ENCODE measurements around the gene LANCL1. TPM values are rescaled to one million over a fixed set of nuclear protein-coding genes. Genes with fewer than 3 reads are reported as not detected.

Gene LANCL1
- total and polyA plus RNA-seq, 8 donors = 27.5 to 79.8 (median 71.9) TPM

DNA sequence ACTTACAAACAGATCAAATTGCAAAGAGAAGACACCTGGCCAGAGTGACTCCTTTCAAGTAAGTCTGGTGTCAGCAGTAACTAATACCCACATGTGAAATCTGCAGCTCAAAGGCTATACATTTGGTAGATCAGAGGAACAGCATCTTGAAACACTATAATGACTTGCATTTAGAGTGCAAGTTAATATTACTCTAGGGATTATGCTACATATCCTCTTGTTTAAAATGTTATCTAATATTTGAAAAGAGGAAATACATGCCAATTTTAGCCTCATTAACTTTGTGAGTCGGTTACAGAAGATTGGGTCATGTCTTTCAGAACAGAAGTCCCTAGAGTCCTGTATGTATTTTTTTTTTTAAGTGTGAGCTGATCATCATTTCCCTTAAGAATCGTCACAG, 15.2 kb downstream of the LANCL1 start:
- H3K4me3 ChIP-seq = no peak overlapping the region
- no peaks in the 10 kb centered on the region for H3K27me3 ChIP-seq
- H3K4me1 ChIP-seq = no peaks in the 10 kb centered on the region
- ATAC-seq = no peak
- H3K36me3 ChIP-seq = peaks cover 0 to 20% of the 10 kb centered on the region in 2 donors
- no peak for DNase-seq
- intact Hi-C loops (cut with DNase I) = no loop called here
- no peak overlapping the region for H3K27ac ChIP-seq
- no peaks in the 10 kb centered on the region for H3K9me3 ChIP-seq
- TF ChIP-seq, protein P1, sequence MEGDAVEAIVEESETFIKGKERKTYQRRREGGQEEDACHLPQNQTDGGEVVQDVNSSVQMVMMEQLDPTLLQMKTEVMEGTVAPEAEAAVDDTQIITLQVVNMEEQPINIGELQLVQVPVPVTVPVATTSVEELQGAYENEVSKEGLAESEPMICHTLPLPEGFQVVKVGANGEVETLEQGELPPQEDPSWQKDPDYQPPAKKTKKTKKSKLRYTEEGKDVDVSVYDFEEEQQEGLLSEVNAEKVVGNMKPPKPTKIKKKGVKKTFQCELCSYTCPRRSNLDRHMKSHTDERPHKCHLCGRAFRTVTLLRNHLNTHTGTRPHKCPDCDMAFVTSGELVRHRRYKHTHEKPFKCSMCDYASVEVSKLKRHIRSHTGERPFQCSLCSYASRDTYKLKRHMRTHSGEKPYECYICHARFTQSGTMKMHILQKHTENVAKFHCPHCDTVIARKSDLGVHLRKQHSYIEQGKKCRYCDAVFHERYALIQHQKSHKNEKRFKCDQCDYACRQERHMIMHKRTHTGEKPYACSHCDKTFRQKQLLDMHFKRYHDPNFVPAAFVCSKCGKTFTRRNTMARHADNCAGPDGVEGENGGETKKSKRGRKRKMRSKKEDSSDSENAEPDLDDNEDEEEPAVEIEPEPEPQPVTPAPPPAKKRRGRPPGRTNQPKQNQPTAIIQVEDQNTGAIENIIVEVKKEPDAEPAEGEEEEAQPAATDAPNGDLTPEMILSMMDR (IDR thresholded peaks at IDR 0.05) = no peak

DNA sequence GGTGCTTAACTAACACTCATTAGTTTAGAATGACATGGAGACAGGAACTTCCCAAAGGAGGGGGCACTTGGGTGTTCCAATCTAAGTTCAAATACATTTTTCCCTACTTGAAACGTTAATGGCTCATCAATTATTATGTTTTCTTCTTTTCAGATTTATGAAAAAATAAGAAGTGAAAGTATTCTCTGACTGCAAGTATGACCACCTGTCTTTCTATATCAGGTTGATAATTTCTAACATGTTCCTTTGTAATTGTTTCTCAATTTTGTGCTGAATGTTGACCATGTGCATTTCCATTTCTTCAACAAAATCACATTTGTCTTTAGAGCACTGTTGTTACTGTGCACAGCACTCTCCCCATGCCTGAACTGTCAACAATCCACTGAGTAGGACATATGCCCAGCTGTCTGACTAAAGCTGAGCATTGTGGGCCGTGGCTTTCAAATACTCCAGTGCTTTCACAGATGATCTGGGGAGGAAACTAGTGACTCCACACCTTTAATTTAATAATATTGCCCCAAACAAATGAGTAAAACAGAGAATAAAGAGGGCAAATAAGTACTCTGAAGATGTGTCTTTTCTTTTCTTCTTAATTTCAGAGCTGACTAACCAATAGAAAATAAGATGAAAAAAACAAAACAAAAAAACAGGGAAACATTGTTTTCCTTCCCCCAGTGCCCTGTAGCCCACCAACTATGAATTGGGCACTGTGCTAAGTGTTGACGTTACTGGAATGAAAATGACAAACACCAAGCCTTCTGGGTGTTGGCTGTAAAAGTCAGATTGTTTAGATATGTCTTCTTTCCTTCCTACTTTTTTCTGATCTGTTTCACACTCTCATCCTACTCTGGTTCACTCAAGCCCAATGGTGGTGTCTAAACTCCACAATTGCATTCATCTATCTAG, 16.0 kb downstream of the LANCL1 start:
- TF ChIP-seq, protein P1 (IDR thresholded peaks at IDR 0.05) = no peak
- no peaks in the 10 kb centered on the region for H3K27me3 ChIP-seq
- DNase-seq = no peak
- no peaks in the 10 kb centered on the region for H3K4me1 ChIP-seq
- intact Hi-C loops (cut with DNase I) = no loop called here
- no peaks in the 10 kb centered on the region for H3K9me3 ChIP-seq
- H3K27ac ChIP-seq = no peak overlapping the region
- no peak overlapping the region for H3K4me3 ChIP-seq
- peaks cover 0 to 11% of the 10 kb centered on the region in 2 donors for H3K36me3 ChIP-seq
- ATAC-seq = no peak

DNA sequence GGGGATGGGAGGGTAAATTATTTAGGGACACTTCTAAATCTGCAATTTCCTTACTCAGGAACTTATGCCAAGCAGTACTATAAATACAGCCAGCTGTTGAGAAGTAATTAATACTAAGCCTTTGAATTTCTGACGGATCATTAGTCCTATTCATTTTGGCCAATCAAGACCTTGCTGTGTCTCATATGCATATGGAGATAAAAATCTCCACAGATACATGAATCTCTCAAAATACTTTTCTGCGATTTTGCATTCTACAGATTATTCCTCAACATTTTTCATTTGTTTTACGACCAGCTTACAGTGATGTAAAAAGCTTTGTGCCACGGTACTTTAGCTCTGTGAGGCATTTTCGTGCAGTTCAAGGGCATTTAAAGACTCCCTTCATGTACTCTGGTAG, 16.7 kb downstream of the LANCL1 start:
- no peak for ATAC-seq
- H3K27ac ChIP-seq = no peak overlapping the region
- TF ChIP-seq, protein P1 (IDR thresholded peaks at IDR 0.05) = no peak
- H3K4me1 ChIP-seq = no peaks in the 10 kb centered on the region
- no peaks in the 10 kb centered on the region for H3K9me3 ChIP-seq
- peaks cover 0 to 5% of the 10 kb centered on the region in 2 donors for H3K36me3 ChIP-seq
- intact Hi-C loops (cut with DNase I) = no loop called here
- H3K27me3 ChIP-seq = no peaks in the 10 kb centered on the region
- H3K4me3 ChIP-seq = no peak overlapping the region
- DNase-seq = no peak

DNA sequence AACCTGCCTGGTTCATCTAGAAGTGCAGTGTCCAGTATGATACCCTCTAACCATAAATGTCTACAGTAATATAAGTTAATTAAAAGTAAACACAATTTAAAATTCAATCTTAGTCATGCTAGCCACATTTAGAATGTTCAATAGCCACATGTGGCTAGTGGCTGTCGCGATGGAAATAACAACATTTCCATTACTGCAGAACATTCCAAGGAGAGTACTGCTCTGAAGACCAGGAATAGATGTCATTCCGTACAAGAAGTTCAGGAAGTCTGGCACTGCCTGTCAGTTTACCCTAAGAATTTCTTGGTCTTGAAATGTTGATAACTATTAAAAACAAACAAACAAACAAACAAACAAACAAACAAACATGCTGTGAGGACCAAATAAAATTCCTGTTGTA, 17.2 kb downstream of the LANCL1 start:
- Histone ChIP-seq H3K4me3 (no peak overlapping the region), H3K9me3 (no peaks in the 10 kb centered on the region), H3K27ac (no peak overlapping the region), H3K36me3 (peaks cover 0 to 9% of the 10 kb centered on the region in 2 donors), H3K27me3 (no peaks in the 10 kb centered on the region), H3K4me1 (no peaks in the 10 kb centered on the region)
- ATAC-seq (no peak), DNase-seq (no peak)
- TF ChIP-seq, protein P1 (IDR thresholded peaks at IDR 0.05) = no peak
- intact Hi-C loops (cut with DNase I) = no loop called here

DNA sequence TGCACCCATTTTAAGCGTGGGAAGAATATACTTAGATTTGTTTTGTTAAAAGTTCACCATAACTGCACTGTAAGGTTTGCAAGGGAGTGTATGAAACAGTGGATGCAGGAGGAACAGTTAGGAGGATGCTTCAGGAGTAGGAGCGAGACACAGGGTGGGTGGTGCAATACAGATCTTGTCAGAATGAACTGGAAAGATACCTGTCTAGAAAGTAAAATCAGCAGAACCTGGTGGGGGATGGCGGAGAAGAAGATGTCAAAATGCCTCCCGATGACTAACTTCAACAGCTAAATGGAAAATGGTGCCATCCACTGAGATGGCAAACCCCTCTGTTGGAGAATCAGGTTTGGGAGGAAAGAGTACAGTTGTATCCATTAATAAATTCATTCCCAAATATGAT, 18.2 kb downstream of the LANCL1 start:
- Histone ChIP-seq H3K4me3 (no peak overlapping the region), H3K36me3 (peaks cover 0 to 13% of the 10 kb centered on the region in 2 donors), H3K9me3 (no peaks in the 10 kb centered on the region), H3K27ac (no peak overlapping the region), H3K27me3 (no peaks in the 10 kb centered on the region), H3K4me1 (no peaks in the 10 kb centered on the region)
- intact Hi-C loops (cut with DNase I) = no loop called here
- DNase-seq (no peak), ATAC-seq (no peak)
- TF ChIP-seq, protein P1 (IDR thresholded peaks at IDR 0.05) = no peak

All from left lung (tissue), 10 donors.